Ovary (tissue), 3 donors: ENCODE measurements around the gene CMC1.
"Not testable (repeated sequence)": the region's sequence is repeated elsewhere in the genome, so short reads cannot be mapped to it uniquely, and the experiment has no call there.

Experiments
- CTCF ChIP-seq, 3 donors: fragments of 450-650 bp in 2 of 3; fragments of 200-600 bp in 1 of 3; IDR thresholded peaks; one replicate each; pipeline versions ENCODE4 v1.5.1 to v1.8.0; 2016 to 2022; ENCODE audit warnings: antibody characterized with exemption in 3 of 3, mild to moderate bottlenecking in 1 of 3
- EP300 ChIP-seq: sonication (generic); formaldehyde crosslinking; IDR thresholded peaks from one replicate; pipeline ENCODE4 v1.6.1; 2017; ENCODE audit warnings: antibody characterized with exemption
- POLR2A ChIP-seq: fragments of 450-650 bp; IDR thresholded peaks from one replicate; pipeline ENCODE4 v1.6.1; 2017; ENCODE audit warnings: antibody characterized with exemption, mild to moderate bottlenecking, moderate library complexity
- donor health status: DM: no; HTN: no; CAD: no.

- not testable (repeated sequence) for TF ChIP-seq CTCF (IDR thresholded peaks at IDR 0.05); POLR2A; EP300
Observed at GRCh38 chr3:28269884-28270283, 28.5 kb downstream of the CMC1 start.
